Measurements from ENCODE around the gene ACTL7A.
"Not testable (repeated sequence)": the region's sequence is repeated elsewhere in the genome, so short reads cannot be mapped to it uniquely, and the experiment has no call there.

ACTL7A gene

DNA sequence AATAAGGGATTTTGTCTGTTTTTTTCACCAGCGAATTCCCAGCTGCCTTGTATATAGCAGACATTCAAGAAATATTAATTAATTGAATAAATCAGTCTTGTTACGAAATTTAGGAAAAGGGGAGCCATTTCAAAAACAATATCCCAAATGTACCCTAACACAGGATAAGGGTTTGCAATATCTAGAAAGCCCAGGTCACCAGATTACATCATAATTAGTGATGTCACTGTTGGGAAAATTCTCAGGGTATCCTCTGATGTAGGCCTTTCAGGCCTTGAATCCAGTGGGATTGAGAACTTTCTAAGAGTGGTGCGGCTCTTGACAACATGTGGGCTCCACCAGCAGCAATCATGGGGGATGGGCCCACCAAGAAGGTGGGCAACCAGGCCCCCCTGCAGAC, at the start of gene ACTL7A:
ACTL7A (plus strand) TSS at position 270 of the 400 bp plus-strand sequence; CDS start at position 327, 57 bp downstream.
- DNase-seq (ENCODE audit: low read depth in 2 of 2) = no peak

- DNase-seq (ENCODE audit: low read depth in 2 of 2) = no peak
These were observed 49.6 kb upstream of the ACTL7A start for GRCh38 chr9:108812396-108813025.

- peak in 1 of 2 experiments; percentile 10 for DNase-seq (ENCODE audit: low read depth in 2 of 2)
These were observed 48.0 kb upstream of the ACTL7A start for GRCh38 chr9:108813951-108814601.

DNA sequence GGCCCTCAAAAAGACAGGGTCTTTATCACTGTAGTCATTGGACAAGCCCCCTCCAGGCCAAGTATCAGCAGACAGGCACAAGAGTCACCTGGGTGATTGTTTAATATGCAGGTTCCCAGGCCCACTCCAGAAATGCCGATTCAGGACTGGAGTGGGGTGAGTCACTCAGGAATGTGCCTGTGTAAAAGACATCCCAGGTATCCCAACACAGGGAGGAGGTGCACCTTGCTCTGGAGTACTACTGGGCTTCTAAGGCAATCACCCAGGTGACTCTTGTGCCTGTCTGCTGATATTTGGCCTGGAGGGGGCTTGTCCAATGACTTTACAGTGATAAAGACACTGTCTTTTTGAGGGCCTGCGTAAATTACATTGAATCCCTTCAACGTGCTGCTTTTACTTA, 46.9 kb upstream of the ACTL7A start:
- no peak for DNase-seq (ENCODE audit: low read depth in 2 of 2)

DNA sequence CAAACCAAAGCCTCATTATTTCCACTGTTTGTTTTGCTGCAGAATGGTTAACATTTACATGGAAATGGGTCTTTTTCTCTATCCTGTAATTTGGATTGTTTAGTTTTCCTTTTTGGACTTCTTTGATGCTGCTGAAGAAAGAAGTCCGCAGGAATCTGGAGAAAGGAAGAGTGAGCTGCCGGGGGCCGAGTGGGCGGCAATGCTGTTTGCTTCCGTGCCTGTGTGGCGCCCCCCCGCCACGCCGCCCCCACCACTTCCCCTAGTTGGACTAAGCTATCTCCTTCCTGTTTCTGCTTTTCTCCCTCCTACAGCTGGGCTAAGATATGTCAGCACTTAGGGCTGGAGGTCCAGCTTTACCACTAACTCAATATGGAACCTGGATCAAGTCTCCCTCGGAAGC, 46.0 kb upstream of the ACTL7A start:
- DNase-seq (ENCODE audit: low read depth in 2 of 2) = no peak

DNA sequence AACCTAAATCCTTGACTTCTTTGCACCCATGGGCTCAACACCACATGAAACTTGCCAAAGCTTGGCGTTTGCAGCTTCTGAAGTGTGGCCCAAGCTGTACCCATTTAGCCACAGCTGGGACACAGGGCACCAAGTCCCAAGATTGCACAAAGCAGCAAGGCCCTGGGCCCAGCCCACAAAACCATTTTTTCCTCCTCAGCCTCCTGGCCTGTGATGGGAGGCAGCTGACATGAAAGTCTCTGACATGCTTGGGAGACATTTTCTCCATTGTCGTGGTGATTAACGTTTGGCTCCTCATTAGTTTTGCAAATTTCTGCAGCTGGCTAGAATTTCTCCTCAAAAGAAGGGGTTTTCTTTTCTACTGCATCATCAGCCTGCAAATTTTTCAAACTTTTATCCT, 38.2 kb upstream of the ACTL7A start:
- no peak for DNase-seq (ENCODE audit: low read depth in 2 of 2)

DNA sequence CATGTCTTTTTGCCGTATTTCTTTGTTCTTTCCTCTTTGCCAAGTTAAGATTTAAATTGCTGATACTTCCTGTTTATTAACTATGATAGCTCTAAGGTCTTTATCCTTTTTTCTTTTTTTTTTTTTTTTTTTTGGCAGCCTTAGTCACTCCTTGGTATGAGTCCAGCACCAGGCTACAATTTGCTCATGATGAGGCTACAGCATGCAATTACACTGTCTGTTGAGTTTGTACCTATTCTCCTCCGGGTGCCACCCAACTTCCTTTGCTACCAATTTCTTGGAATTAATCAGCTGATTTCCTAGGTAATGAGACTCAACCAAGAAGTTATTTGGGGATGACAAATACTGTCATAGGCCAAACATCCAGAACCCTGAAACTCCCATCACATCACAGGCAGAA, 31.8 kb upstream of the ACTL7A start:
- no peak for DNase-seq (ENCODE audit: low read depth in 2 of 2)

- no peak for DNase-seq (ENCODE audit: low read depth in 2 of 2)
These were observed 30.4 kb upstream of the ACTL7A start for GRCh38 chr9:108831496-108832178.

DNA sequence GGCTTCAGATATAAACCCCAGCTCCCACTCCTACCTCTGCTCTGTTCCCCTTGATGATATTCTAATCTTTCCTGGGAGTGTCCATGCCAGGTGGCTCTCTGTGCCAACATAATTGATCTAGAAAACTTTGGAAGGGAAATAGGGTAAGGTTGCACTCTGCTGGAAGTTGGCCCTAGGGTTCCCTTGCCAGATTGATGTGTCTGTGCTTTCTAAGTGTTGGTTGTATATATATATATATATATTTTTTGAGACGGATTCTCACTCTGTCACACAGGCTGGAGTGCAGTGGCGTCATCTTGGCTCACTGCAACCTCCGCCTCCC, 29.9 kb upstream of the ACTL7A start:
- no peak for DNase-seq (ENCODE audit: low read depth in 2 of 2)

DNA sequence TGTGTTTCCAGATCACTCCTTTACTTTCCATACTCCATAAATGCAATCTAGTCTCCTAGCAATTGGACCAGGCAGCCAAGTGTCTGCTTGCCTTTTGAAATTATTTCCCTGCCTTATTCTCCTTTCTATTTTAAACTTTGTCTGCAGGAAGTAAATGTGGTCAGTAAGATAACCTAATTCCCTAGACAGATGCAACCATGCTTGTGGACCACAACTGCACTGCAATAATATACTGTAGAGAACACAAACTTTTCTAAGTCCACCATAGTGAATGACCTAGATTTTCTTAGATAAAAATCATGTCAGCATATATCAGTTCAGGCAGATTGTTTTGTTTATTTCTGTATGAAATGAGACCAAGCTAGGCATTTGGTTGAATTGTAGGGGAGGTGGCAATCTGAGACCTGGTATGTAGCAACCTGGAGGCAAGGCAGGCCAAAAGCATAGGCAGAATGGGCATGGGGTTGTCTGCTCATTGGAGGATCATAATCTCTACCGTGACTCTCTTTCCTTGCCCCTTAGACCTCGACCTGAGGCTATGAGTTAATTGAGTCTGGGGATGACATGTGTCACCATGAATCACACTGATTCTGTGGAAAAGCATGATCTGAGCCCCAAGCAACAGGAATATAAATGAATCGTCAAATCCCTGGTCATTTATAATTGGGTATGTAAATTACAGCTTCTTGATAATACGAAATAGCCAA, 27.0 kb upstream of the ACTL7A start:
- no peak for DNase-seq (ENCODE audit: low read depth in 2 of 2)

GRCh38 chr9:108835831-108836230, 26.2 kb upstream of the ACTL7A start:
- DNase-seq (ENCODE audit: low read depth in 2 of 2) = no peak

DNA sequence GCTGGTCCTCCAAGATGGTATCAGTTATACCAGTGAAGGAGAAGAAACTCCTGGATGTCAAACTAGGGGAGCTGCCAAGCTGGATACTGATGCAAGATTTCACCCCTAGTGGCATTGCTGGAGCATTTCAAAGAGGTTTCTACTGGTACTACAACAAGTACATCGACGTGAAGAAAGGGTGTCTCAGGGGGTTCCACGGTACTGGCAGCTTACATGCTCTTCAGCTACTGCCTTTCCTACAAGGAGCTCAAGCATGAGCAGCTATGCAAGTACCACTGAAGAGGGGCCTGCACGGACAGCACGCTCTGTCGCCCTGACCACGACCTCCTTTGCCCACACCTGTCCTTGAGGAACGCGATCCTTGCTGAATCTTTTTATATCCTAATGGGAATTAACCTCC, 25.7 kb upstream of the ACTL7A start:
- no peak for DNase-seq (ENCODE audit: low read depth in 2 of 2)

GRCh38 chr9:108836781-108837180, 25.3 kb upstream of the ACTL7A start:
- peak; percentile 28 to 32 for DNase-seq (ENCODE audit: low read depth in 2 of 2)

DNA sequence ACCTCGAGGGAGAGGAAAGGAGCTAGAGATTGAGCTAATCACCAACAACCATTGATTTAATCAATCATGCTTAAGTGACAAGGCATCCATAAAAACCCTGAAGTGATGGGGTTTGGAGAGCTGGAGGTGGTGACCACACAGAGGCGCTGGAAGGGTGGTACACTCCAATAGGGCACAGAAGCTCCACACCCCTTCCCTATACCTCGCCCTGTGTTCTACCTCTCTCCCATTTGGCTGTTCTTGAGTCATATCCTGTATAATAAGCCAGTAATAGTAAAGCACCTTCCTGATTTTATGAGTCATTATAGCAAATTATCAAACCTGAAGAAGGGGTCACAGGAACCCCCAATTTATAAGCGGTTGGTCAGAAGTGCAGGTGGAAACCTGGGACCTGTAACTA, 24.5 kb upstream of the ACTL7A start:
- DNase-seq (ENCODE audit: low read depth in 2 of 2) = no peak

DNA sequence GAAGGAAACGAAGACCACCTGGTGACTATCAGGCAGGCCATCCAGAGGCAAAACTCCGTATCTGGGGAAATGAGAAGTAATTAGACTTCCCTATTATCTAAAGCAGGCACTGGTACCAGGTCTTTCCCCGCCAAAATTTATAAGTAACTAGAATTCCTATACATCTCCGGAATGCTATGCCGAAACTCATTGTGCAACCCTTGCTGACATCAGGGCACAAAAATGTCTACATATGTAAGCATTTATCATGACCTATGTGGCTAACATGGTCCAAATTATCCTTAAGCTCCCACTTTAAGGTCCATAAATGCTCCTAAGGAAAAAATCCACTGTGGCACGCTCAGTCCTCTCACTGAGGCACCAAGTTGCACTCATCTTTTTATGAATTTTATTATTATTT, 24.0 kb upstream of the ACTL7A start:
- DNase-seq (ENCODE audit: low read depth in 2 of 2) = peak; percentile 92 to 93

DNA sequence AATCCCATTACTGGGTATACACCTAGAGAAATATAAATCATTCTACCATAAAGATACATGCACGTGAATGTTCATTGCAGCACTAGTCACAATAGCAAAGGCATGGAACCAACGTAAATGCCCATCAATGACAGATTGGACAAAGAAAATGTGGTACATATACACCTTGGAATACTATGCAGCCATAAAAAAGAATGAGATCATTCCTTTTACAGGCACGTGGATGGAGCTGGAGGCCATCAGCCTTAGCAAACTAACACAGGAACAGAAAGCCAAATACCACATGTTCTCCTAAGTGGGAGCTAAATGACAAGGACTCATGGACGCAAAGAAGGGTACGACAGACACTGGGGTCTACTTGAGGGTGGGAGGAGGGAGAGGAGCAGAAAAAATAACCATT, 22.5 kb upstream of the ACTL7A start:
- DNase-seq (ENCODE audit: low read depth in 2 of 2) = not testable (repeated sequence)

- DNase-seq (ENCODE audit: low read depth in 2 of 2) = no peak
These were observed 19.3 kb upstream of the ACTL7A start for GRCh38 chr9:108842610-108843295.

DNA sequence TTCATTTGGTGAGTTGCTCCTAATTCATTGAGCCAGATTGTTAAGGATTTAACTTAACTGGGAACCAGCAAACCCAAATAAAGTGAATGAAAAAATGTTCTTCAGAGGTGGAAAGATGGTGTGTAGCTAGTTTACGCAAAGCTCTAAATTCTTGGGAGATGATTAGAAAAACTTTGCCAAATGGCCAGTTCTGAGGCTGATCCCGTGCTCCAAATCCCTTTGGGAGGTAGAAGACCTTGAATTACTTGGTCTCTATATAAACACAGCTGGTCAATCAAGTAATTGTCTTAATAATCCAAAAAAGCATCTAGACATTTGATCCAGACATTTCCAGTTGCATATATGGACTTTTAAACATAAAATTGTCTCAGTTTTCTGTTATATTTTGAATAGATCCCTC, 17.7 kb upstream of the ACTL7A start:
- DNase-seq (ENCODE audit: low read depth in 2 of 2) = no peak

DNA sequence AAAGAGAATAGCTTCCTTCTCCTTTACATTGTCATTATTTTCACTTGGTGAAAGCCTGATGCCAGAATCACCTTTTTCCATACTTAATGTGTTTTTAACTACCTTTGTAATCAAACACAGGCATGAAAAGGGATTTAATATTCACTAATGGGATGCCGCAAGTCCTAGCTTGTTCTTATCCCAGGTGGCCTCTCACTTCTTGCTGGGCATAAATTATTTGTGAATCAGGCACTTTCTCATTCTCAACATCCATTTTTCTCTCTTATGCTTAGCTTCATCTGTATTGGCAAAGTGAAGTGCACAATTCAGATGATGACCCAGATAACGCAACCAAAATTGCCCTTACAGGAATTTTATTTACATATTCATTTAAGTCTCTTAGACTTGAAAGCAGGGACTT, 17.2 kb upstream of the ACTL7A start:
- no peak for DNase-seq (ENCODE audit: low read depth in 2 of 2)

GRCh38 chr9:108845507-108845906, 16.6 kb upstream of the ACTL7A start:
- no peak for DNase-seq (ENCODE audit: low read depth in 2 of 2)

DNA sequence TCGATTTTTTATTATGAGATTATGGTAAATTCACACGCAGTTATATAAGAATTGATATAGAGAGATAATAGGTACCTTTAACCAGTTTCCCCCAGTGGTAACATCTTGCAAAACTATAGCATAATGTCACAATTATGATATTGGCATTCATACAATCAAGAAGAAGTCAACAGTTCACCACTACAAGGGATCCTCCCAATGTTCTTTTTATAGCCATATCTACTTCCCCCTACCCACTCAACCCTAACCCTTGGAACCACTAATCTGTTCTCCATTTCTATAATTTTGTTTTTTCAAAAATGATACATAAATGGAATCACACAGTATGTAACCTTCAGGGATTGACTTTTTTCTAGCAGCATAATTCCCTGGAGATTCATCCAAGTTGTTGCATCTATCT, 16.1 kb upstream of the ACTL7A start:
- no peak for DNase-seq (ENCODE audit: low read depth in 2 of 2)

DNA sequence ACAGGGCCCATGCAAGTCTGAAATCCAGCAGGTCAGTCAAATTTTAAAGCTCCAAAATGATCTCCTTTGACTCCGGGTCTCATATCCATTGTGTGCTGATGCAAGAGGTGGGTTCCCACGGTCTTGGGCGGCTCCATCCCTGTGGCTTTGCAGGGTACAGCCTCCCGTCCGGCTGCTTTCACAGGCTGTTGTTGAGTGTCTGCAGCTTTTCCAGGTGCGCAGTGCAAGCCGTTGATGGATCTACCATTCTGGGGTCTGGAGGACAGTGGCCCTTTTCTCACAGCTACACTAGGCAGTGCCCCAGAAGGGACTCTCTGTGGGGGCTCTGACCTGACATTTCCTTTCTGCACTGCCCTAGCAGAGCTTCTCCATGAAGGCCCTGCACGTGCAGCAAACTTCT, 13.8 kb upstream of the ACTL7A start:
- not testable (repeated sequence) for DNase-seq (ENCODE audit: low read depth in 2 of 2)

All from fibroblast of skin of left quadriceps (primary cell).